Hematopoietic multipotent progenitor cell (in vitro differentiated cells): ENCODE data around the gene GLRA1. TPM values are rescaled to one million over a fixed set of nuclear protein-coding genes. Genes with fewer than 3 reads are reported as not detected.
"Not testable (repeated sequence)": the region's sequence is repeated elsewhere in the genome, so short reads cannot be mapped to it uniquely, and the experiment has no call there.

ENCODE experiments used
- DNase-seq, 3 donors: peaks; one replicate each; pipeline ENCODE4 v3.0.0-alpha.2; 2011 to 2015; ENCODE audit warnings: low read depth in 2 of 3, low spot score in 2 of 3
- total RNA-seq: library from RNA; depleted of rRNA; stranded (reverse); fragments of >200 nt; gene quantifications from one replicate; pipeline ENCODE4 v1.2.3, GENCODE V29; 2012

GLRA1 gene
- total RNA-seq, 1 donor: not detected

- DNase-seq: no peak
These were observed 2.7 kb downstream of the GLRA1 start for GRCh38 chr5:151921916-151922315.

- DNase-seq: no peak
These were observed 6.7 kb downstream of the GLRA1 start for GRCh38 chr5:151917904-151918303.

- no peak for DNase-seq
These were observed 11.2 kb downstream of the GLRA1 start for GRCh38 chr5:151913425-151913824.

- DNase-seq: no peak
These were observed 12.3 kb downstream of the GLRA1 start for GRCh38 chr5:151912360-151912759.

GRCh38 chr5:151911011-151911410, 13.6 kb downstream of the GLRA1 start:
- no peak for DNase-seq

- no peak for DNase-seq
These were observed 15.0 kb downstream of the GLRA1 start for GRCh38 chr5:151909628-151910027.

- no peak for DNase-seq
These were observed 18.4 kb downstream of the GLRA1 start for GRCh38 chr5:151906246-151906645.

GRCh38 chr5:151905557-151905961, 19.1 kb downstream of the GLRA1 start:
- DNase-seq: no peak

GRCh38 chr5:151904909-151905308, 19.7 kb downstream of the GLRA1 start:
- DNase-seq: no peak

GRCh38 chr5:151904127-151904526, 20.5 kb downstream of the GLRA1 start:
- DNase-seq: no peak

GRCh38 chr5:151903243-151903653, 21.4 kb downstream of the GLRA1 start:
- no peak for DNase-seq

- DNase-seq: no peak
These were observed 22.4 kb downstream of the GLRA1 start for GRCh38 chr5:151902215-151902614.

- no peak for DNase-seq
These were observed 23.0 kb downstream of the GLRA1 start for GRCh38 chr5:151901611-151902010.

GRCh38 chr5:151900891-151901290, 23.8 kb downstream of the GLRA1 start:
- no peak for DNase-seq

- no peak for DNase-seq
These were observed 25.3 kb downstream of the GLRA1 start for GRCh38 chr5:151899399-151899798.

- DNase-seq: no peak
These were observed 26.8 kb downstream of the GLRA1 start for GRCh38 chr5:151897896-151898295.

- no peak for DNase-seq
These were observed 27.6 kb downstream of the GLRA1 start for GRCh38 chr5:151897020-151897552.

- DNase-seq: no peak
These were observed 28.5 kb downstream of the GLRA1 start for GRCh38 chr5:151896031-151896691.

- DNase-seq: no peak
These were observed 29.0 kb downstream of the GLRA1 start for GRCh38 chr5:151895660-151896030.

- not testable (repeated sequence) for DNase-seq
These were observed 31.2 kb downstream of the GLRA1 start for GRCh38 chr5:151893485-151893884.

- DNase-seq: no peak
These were observed 32.3 kb downstream of the GLRA1 start for GRCh38 chr5:151892393-151892792.

GRCh38 chr5:151890299-151890698, 34.4 kb downstream of the GLRA1 start:
- no peak for DNase-seq

GRCh38 chr5:151889614-151890013, 35.0 kb downstream of the GLRA1 start:
- no peak for DNase-seq
